Neuronal stem cell (in vitro differentiated cells): ENCODE results near the gene EPM2A.

Experiments
- DNase-seq: peaks from one replicate; pipeline ENCODE4 v3.0.0-alpha.2; 2013; ENCODE audit warnings: low spot score
- H2AFZ ChIP-seq: one replicate; pipeline ENCODE4 v1.6.1; 2013; ENCODE audit warnings: mild to moderate bottlenecking, low read length, inconsistent platforms
- H2AK5ac ChIP-seq: 2 replicates; pipeline ENCODE4 v1.6.1; 2013; ENCODE audit warnings: low read depth, mild to moderate bottlenecking, inconsistent platforms, low read length, moderate library complexity, mixed read lengths
- H2BK120ac ChIP-seq: 2 replicates; pipeline ENCODE4 v1.6.1; 2013; ENCODE audit warnings: low read depth, mild to moderate bottlenecking, inconsistent platforms, low read length, moderate library complexity, mixed read lengths
- H2BK12ac ChIP-seq: one replicate; pipeline ENCODE4 v1.6.1; 2013; ENCODE audit warnings: low read length, inconsistent platforms
- H2BK15ac ChIP-seq: 2 replicates; pipeline ENCODE4 v1.6.1; 2013; ENCODE audit warnings: mild to moderate bottlenecking, low read length, inconsistent platforms, mixed read lengths
- H2BK5ac ChIP-seq: one replicate; pipeline ENCODE4 v1.6.1; 2013; ENCODE audit warnings: inconsistent platforms, mild to moderate bottlenecking, low read length, moderate library complexity
- H3K14ac ChIP-seq: one replicate; pipeline ENCODE4 v1.6.1; 2013; ENCODE audit warnings: low read length, inconsistent platforms
- H3K18ac ChIP-seq: 2 replicates; pipeline ENCODE4 v1.6.1; 2013; ENCODE audit warnings: low read length, inconsistent platforms
- H3K23ac ChIP-seq: 2 replicates; pipeline ENCODE4 v1.6.1; 2013; ENCODE audit warnings: low read depth, mild to moderate bottlenecking, mixed read lengths, low read length, inconsistent platforms; ENCODE audit not compliant: poor library complexity
- H3K27ac ChIP-seq: replicated peaks from 3 replicates; pipeline ENCODE4 v1.5.1; 2013; ENCODE audit warnings: low read length, inconsistent platforms
- H3K27me3 ChIP-seq, 3 experiments: 2 replicates each; pipeline ENCODE4 v1.6.1; 2013; ENCODE audit warnings: low read length in 3 of 3, mild to moderate bottlenecking in 2 of 3, inconsistent platforms in 1 of 3, low read depth in 1 of 3, mixed read lengths in 1 of 3, moderate library complexity in 1 of 3; ENCODE audit not compliant: control insufficient read depth in 3 of 3, insufficient read depth in 3 of 3
- H3K36me3 ChIP-seq, 2 donors: replicated peaks in 1 of 2; 2 replicates each; pipeline ENCODE4 v1.6.1; 2013; ENCODE audit warnings: low read length in 2 of 2; ENCODE audit not compliant: control insufficient read depth in 2 of 2, insufficient read depth in 2 of 2
- H3K4ac ChIP-seq: 2 replicates; pipeline ENCODE4 v1.6.1; 2013; ENCODE audit warnings: inconsistent platforms, mild to moderate bottlenecking, low read length, moderate library complexity
- H3K4me1 ChIP-seq, 2 donors: 1 replicate in 1 of 2; 2 replicates in 1 of 2; pipeline ENCODE4 v1.6.1; 2013; ENCODE audit warnings: low read length in 2 of 2, low read depth in 1 of 2; ENCODE audit not compliant: control insufficient read depth in 2 of 2, insufficient read depth in 1 of 2
- H3K4me2 ChIP-seq: one replicate; pipeline ENCODE4 v1.6.1; 2013; ENCODE audit warnings: mild to moderate bottlenecking, low read length, inconsistent platforms; ENCODE audit not compliant: insufficient read depth, poor library complexity, severe bottlenecking
- H3K4me3 ChIP-seq, 2 donors: 2 replicates each; pipeline ENCODE4 v1.5.1; 2013; ENCODE audit warnings: low read length in 2 of 2, mild to moderate bottlenecking in 2 of 2, inconsistent platforms in 1 of 2, moderate library complexity in 1 of 2
- H3K79me1 ChIP-seq: one replicate; pipeline ENCODE4 v1.6.1; 2013; ENCODE audit warnings: low read depth, mild to moderate bottlenecking, inconsistent platforms, low read length, moderate library complexity
- H3K9ac ChIP-seq: one replicate; pipeline ENCODE4 v1.6.1; 2013; ENCODE audit warnings: mild to moderate bottlenecking, low read depth, low read length, inconsistent platforms; ENCODE audit not compliant: poor library complexity
- H3K9me3 ChIP-seq, 2 donors: replicated peaks in 1 of 2; 2 replicates each; pipeline versions ENCODE3 to v1.6.1; 2013; ENCODE audit warnings: low read length in 2 of 2, mild to moderate bottlenecking in 2 of 2, inconsistent platforms in 1 of 2, low read depth in 1 of 2, mixed read lengths in 1 of 2, moderate library complexity in 1 of 2; ENCODE audit not compliant: control insufficient read depth in 2 of 2, insufficient read depth in 1 of 2
- H4K8ac ChIP-seq: one replicate; pipeline ENCODE4 v1.6.1; 2013; ENCODE audit warnings: low read depth, mild to moderate bottlenecking, inconsistent platforms, low read length, moderate library complexity
- H4K91ac ChIP-seq: one replicate; pipeline ENCODE4 v1.6.1; 2013; ENCODE audit warnings: low read length, low read depth, mild to moderate bottlenecking, inconsistent platforms; ENCODE audit not compliant: poor library complexity
- WGBS, 2 donors: extraction: QIAGEN DNeasy Blood & Tissue Kit; methylation state at CpG; one replicate each; pipeline ENCODE4 v1.1.7; 2013; ENCODE audit warnings: missing lambda C conversion rate in 2 of 2, mixed read lengths in 1 of 2; ENCODE audit not compliant: insufficient read length in 2 of 2, insufficient replicate concordance in 1 of 2; ENCODE audit errors: extremely low coverage in 2 of 2; 5-methylcytosine and 5-hydroxymethylcytosine counted together

Gene EPM2A

DNA sequence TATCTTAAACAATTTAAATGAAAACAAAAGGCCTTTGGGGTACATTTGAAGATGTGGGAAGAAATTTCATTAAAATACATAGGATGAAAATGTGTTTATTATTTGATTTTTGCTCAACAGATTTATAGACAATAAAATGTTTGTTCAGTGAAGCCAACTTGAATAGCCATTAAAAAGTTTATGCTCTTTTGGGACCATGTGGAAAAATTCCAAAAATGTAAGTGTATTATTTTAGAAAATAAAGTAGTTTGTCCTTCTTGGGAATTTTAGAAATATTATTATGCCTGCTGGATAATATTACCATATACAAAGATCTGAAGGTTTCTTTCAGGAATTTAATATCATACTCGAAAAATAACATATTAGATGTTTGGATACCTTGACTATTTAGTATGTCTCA lies 131.3 kb downstream of the EPM2A start:
- no peak overlapping the region for H3K4me3 ChIP-seq
- H4K91ac ChIP-seq, result no peak overlapping the region
- DNase-seq, result no peak
- no peak overlapping the region for H3K18ac ChIP-seq
- no peak overlapping the region for H2BK12ac ChIP-seq
- H3K9me3 ChIP-seq, result no peaks in the 10 kb centered on the region
- no peak overlapping the region for H3K9ac ChIP-seq
- no peak overlapping the region for H3K4ac ChIP-seq
- no peak overlapping the region for H3K14ac ChIP-seq
- no peak overlapping the region for H3K4me2 ChIP-seq
- no peaks in the 10 kb centered on the region for H3K79me1 ChIP-seq
- peaks cover 0 to 1% of the 10 kb centered on the region in 2 donors for H3K4me1 ChIP-seq
- no CpG with 5 or more reads among the region's 1 CpG for WGBS, 2 donors
- H2BK120ac ChIP-seq, result no peak overlapping the region
- no peak overlapping the region for H3K23ac ChIP-seq
- no peak overlapping the region for H2BK5ac ChIP-seq
- H3K27me3 ChIP-seq, result no peaks in the 10 kb centered on the region
- no peak overlapping the region for H2AFZ ChIP-seq
- no peak overlapping the region for H2BK15ac ChIP-seq
- no peak overlapping the region for H2AK5ac ChIP-seq
- H3K36me3 ChIP-seq, result no peaks in the 10 kb centered on the region
- H3K27ac ChIP-seq, result no peak overlapping the region
- no peak overlapping the region for H4K8ac ChIP-seq

DNA sequence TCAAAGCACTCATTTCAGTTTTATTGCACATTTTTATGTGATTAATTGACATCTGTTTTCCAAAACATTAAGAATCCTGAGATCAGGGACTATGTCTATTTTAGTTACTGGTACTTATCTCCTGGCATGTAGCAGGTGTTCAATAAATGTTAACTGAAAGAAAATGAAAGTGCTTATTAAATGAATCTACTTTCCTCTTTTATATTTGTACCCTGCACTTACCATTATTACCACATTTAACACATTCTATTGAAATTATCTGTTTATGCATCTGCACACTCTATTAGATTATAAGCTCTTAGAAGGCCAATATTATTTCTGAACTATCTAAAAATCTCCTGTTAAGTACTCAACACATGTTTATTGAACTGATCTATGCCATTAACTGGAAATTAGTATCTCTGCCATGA lies 131.9 kb downstream of the EPM2A start:
- no peak overlapping the region for H4K8ac ChIP-seq

GRCh38 chr6:145602726-145603326 lies 132.5 kb downstream of the EPM2A start:
- no peaks in the 10 kb centered on the region for H3K27me3 ChIP-seq
- no peak overlapping the region for H3K18ac ChIP-seq
- no peak overlapping the region for H3K23ac ChIP-seq
- H3K9me3 ChIP-seq, result no peaks in the 10 kb centered on the region
- no CpG with 5 or more reads among the region's 4 CpGs for WGBS, 2 donors
- H3K4me1 ChIP-seq, result peaks cover 0 to 1% of the 10 kb centered on the region in 2 donors
- H2BK15ac ChIP-seq, result no peak overlapping the region
- no peak overlapping the region for H3K4me2 ChIP-seq
- no peak overlapping the region for H3K27ac ChIP-seq
- H2AFZ ChIP-seq, result no peak overlapping the region
- no peak overlapping the region for H2BK12ac ChIP-seq
- no peak overlapping the region for H4K8ac ChIP-seq
- H3K36me3 ChIP-seq, result no peaks in the 10 kb centered on the region
- no peak overlapping the region for H3K4me3 ChIP-seq
- no peak overlapping the region for H2BK120ac ChIP-seq
- H2AK5ac ChIP-seq, result no peak overlapping the region
- H2BK5ac ChIP-seq, result no peak overlapping the region
- DNase-seq, result no peak
- H3K9ac ChIP-seq, result no peak overlapping the region
- H4K91ac ChIP-seq, result no peak overlapping the region
- H3K14ac ChIP-seq, result no peak overlapping the region
- H3K4ac ChIP-seq, result no peak overlapping the region
- H3K79me1 ChIP-seq, result no peaks in the 10 kb centered on the region

More for the DNA sequence above, 131.9 kb downstream of the EPM2A start:
- Histone ChIP-seq H3K79me1 (no peaks in the 10 kb centered on the region), H3K18ac (no peak overlapping the region), H2BK5ac (no peak overlapping the region), H2AFZ (no peak overlapping the region), H2BK12ac (no peak overlapping the region), H3K4me1 (peaks cover 0 to 1% of the 10 kb centered on the region in 2 donors), H3K4ac (no peak overlapping the region), H3K4me3 (no peak overlapping the region), H3K27ac (no peak overlapping the region), H4K91ac (no peak overlapping the region), H3K36me3 (no peaks in the 10 kb centered on the region), H2BK15ac (no peak overlapping the region), H3K27me3 (no peaks in the 10 kb centered on the region), H3K14ac (no peak overlapping the region), H3K9me3 (no peaks in the 10 kb centered on the region), H3K4me2 (no peak overlapping the region), H2AK5ac (no peak overlapping the region), H3K23ac (no peak overlapping the region), H3K9ac (no peak overlapping the region), H2BK120ac (no peak overlapping the region)
- DNase-seq, result no peak

- no peak for DNase-seq
- H2BK15ac ChIP-seq, result no peak overlapping the region
- H3K4me3 ChIP-seq, result no peak overlapping the region
- no peak overlapping the region for H3K23ac ChIP-seq
- no peak overlapping the region for H3K9ac ChIP-seq
- no peak overlapping the region for H4K8ac ChIP-seq
- no peak overlapping the region for H2AK5ac ChIP-seq
- no peaks in the 10 kb centered on the region for H3K27me3 ChIP-seq
- H3K4me1 ChIP-seq, result peaks cover 0 to 1% of the 10 kb centered on the region in 2 donors
- H2BK12ac ChIP-seq, result no peak overlapping the region
- H3K18ac ChIP-seq, result no peak overlapping the region
- no peak overlapping the region for H3K4ac ChIP-seq
- no peaks in the 10 kb centered on the region for H3K79me1 ChIP-seq
- no peak overlapping the region for H2AFZ ChIP-seq
- no peak overlapping the region for H3K4me2 ChIP-seq
- no peaks in the 10 kb centered on the region for H3K36me3 ChIP-seq
- WGBS, 2 donors, result no CpG with 5 or more reads among the region's 2 CpGs
- no peak overlapping the region for H3K14ac ChIP-seq
- H2BK5ac ChIP-seq, result no peak overlapping the region
- H3K27ac ChIP-seq, result no peak overlapping the region
- no peaks in the 10 kb centered on the region for H3K9me3 ChIP-seq
- H4K91ac ChIP-seq, result no peak overlapping the region
- H2BK120ac ChIP-seq, result no peak overlapping the region
Measured at GRCh38 chr6:145601397-145601796, 133.9 kb downstream of the EPM2A start.
